ENCODE data around the gene IL10RB.

- no peak for TF ChIP-seq CTCF (IDR thresholded peaks at IDR 0.05)
- TF ChIP-seq POLR2A (IDR thresholded peaks at IDR 0.05; ENCODE audit: low read depth), result no peak
These were observed 33.1 kb downstream of the IL10RB start for GRCh38 chr21:33299181-33299752.

Data from esophagus muscularis mucosa (tissue), 3 donors.